Smooth muscle cell (in vitro differentiated cells): ENCODE measurements around the gene AUNIP. TPM values are rescaled to one million over a fixed set of nuclear protein-coding genes. Genes with fewer than 3 reads are reported as not detected.

Experiments used
- DNase-seq: peaks from one replicate; lab custom pipeline; 2025; ENCODE audit not compliant: unreplicated experiment; lab: John Stamatoyannopoulos, UW
- H2AFZ ChIP-seq: fragments of 200-600 bp; sonication (generic); 2 replicates; pipeline ENCODE4 v1.6.0; 2016; ENCODE audit warnings: antibody characterized with exemption, low read depth, mild to moderate bottlenecking
- H3F3A ChIP-seq: fragments of 200-600 bp; sonication (generic); 2 replicates; pipeline ENCODE4 v1.6.0; 2017; ENCODE audit warnings: antibody characterized with exemption, low read depth
- H3K27ac ChIP-seq: fragments of 200-600 bp; sonication (generic); 2 replicates; pipeline ENCODE4 v1.5.1; 2016; ENCODE audit warnings: low read depth, mild to moderate bottlenecking
- H3K27me3 ChIP-seq: fragments of 200-600 bp; sonication (generic); 2 replicates; pipeline ENCODE4 v1.6.1; 2016; ENCODE audit warnings: low read depth, mild to moderate bottlenecking
- H3K36me3 ChIP-seq: fragments of 200-600 bp; sonication (generic); 2 replicates; pipeline ENCODE4 v1.5.1; 2016; ENCODE audit warnings: low read depth
- H3K4me1 ChIP-seq: fragments of 200-600 bp; sonication (generic); 2 replicates; pipeline ENCODE4 v1.5.1; 2016; ENCODE audit warnings: low read depth
- H3K4me2 ChIP-seq: fragments of 200-600 bp; sonication (generic); 2 replicates; pipeline ENCODE4 v1.6.0; 2016; ENCODE audit warnings: mild to moderate bottlenecking
- H3K4me3 ChIP-seq: fragments of 200-600 bp; sonication (generic); 2 replicates; pipeline ENCODE4 v1.5.1; 2016; ENCODE audit warnings: mild to moderate bottlenecking
- H3K79me2 ChIP-seq: fragments of 200-600 bp; sonication (generic); 2 replicates; pipeline ENCODE4 v1.6.0; 2016; ENCODE audit warnings: low read depth, mild to moderate bottlenecking
- H3K9ac ChIP-seq: fragments of 200-600 bp; sonication (generic); 2 replicates; pipeline ENCODE4 v1.6.0; 2016; ENCODE audit warnings: low read depth
- H3K9me3 ChIP-seq: fragments of 200-600 bp; sonication (generic); replicated peaks from 2 replicates; pipeline ENCODE4 v1.5.1; 2016; ENCODE audit warnings: low read depth
- H4K20me1 ChIP-seq: fragments of 200-600 bp; sonication (generic); 2 replicates; pipeline ENCODE4 v1.6.0; 2016; ENCODE audit warnings: low read depth
- WGBS: methylation state at CpG from one replicate; pipeline ENCODE4 v1.1.7; 2016; ENCODE audit warnings: low lambda C conversion rate; 5-methylcytosine and 5-hydroxymethylcytosine counted together
- microRNA-seq: library from miRNA; unstranded; fragments of <30 nt; microRNA quantifications from one replicate; pipeline ENCODE4, GENCODE V29; 2016; ENCODE audit warnings: borderline number of aligned reads
- polyA plus RNA-seq: library from polyadenylated mRNA; unstranded; fragments of >200 nt; fragmentation: Nextera tagmentation; extraction: Ambion mirVana; gene quantifications from 2 replicates; pipeline ENCODE4 v1.2.1, GENCODE V29; 2016
- small RNA-seq: library from RNA; depleted of rRNA; stranded (forward); fragments of <200 nt; gene quantifications from one replicate; pipeline ENCODE3, GENCODE V24; 2014
- total RNA-seq: library from RNA; depleted of rRNA; stranded (reverse); fragments of >200 nt; gene quantifications from 2 replicates; pipeline ENCODE4 v1.2.3, GENCODE V29; 2014
- TF ChIP-seq, protein P1 (sequence below): fragments of 200-600 bp; sonication (generic); IDR thresholded peaks from 2 replicates; pipeline ENCODE4 v1.5.1; 2017; ENCODE audit warnings: borderline replicate concordance, mild to moderate bottlenecking, antibody characterized with exemption; ENCODE audit not compliant: insufficient read depth, poor library complexity, severe bottlenecking

The AUNIP gene
- total and polyA plus RNA-seq, 2 experiments from 2014 or later = 0.18 to 1.3 TPM

DNA sequence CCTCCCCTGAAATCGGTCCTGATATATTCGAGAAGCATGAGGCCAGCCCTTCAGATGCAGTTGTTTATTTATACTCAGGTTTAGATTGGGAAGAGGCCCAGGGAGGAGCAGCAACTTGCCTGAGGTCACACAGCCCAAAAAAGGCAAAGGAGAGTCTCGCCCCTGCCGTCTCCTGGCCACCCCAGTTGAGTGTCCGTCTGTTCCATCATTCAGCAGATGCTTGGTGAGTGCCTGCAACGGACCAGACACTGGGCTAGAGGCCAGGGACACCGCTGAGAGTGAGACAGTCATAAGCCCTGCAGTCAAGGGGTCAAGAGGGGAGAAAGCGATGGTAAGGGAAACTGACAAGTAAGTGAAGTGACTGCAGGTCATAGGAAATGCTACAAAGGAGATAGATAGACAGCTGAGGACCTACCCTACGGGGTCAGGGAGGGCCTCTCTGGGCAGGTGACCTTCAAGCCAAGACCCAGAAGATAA lies 74.6 kb downstream of the AUNIP start:
- Histone ChIP-seq H4K20me1 (no peaks in the 10 kb centered on the region), H3K36me3 (no peaks in the 10 kb centered on the region), H3K4me1 (no peaks in the 10 kb centered on the region), H2AFZ (no peak overlapping the region), H3K79me2 (no peaks in the 10 kb centered on the region), H3K9ac (no peak overlapping the region), H3K4me3 (no peak overlapping the region), H3K9me3 (no peaks in the 10 kb centered on the region), H3K27ac (no peak overlapping the region), H3K4me2 (no peak overlapping the region), H3F3A (no peaks in the 10 kb centered on the region), H3K27me3 (no peaks in the 10 kb centered on the region)
- TF ChIP-seq, protein P1, sequence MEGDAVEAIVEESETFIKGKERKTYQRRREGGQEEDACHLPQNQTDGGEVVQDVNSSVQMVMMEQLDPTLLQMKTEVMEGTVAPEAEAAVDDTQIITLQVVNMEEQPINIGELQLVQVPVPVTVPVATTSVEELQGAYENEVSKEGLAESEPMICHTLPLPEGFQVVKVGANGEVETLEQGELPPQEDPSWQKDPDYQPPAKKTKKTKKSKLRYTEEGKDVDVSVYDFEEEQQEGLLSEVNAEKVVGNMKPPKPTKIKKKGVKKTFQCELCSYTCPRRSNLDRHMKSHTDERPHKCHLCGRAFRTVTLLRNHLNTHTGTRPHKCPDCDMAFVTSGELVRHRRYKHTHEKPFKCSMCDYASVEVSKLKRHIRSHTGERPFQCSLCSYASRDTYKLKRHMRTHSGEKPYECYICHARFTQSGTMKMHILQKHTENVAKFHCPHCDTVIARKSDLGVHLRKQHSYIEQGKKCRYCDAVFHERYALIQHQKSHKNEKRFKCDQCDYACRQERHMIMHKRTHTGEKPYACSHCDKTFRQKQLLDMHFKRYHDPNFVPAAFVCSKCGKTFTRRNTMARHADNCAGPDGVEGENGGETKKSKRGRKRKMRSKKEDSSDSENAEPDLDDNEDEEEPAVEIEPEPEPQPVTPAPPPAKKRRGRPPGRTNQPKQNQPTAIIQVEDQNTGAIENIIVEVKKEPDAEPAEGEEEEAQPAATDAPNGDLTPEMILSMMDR = no peak
- no peak for DNase-seq
- whole genome bisulfite sequencing = 68% methylated on average over 9 of the region's 9 CpGs

Small RNA genes lying within 50 kb of the gene (microRNA-seq; reads per million reads assigned to microRNA genes)
- not detected for gene MIR3917

Small RNA genes lying within 50 kb of the gene (small RNA-seq; reads per million reads assigned to genes)
- gene AL033528.1 (not detected), gene RF00019 (not detected), gene SNRPFP2 (not detected)

Other genes starting within 250 kb of the AUNIP start
- 5.0 and 10.5 TPM in 2 replicates for gene MAN1C1, start 242.7 kb downstream of the AUNIP start, total RNA-seq
- 4.2 and 4.4 TPM in 2 replicates for gene MAN1C1, start 242.7 kb downstream of the AUNIP start, polyA plus RNA-seq
- 26.6 and 32.6 TPM in 2 replicates for gene SELENON, start 59.3 kb downstream of the AUNIP start, total RNA-seq
- gene SELENON, start 59.3 kb downstream of the AUNIP start, polyA plus RNA-seq = 48.9 and 62.9 TPM in 2 replicates
- gene MTFR1L, start 39.5 kb downstream of the AUNIP start, total RNA-seq = 39.9 and 47.2 TPM in 2 replicates
- gene MTFR1L, start 39.5 kb downstream of the AUNIP start, polyA plus RNA-seq = 63.9 and 71.2 TPM in 2 replicates
- gene PAQR7, start 16.3 kb upstream of the AUNIP start, total RNA-seq = 8.8 and 10.0 TPM in 2 replicates
- 2.9 and 3.7 TPM in 2 replicates for gene PAQR7, start 16.3 kb upstream of the AUNIP start, polyA plus RNA-seq
- gene STMN1, start 47.0 kb upstream of the AUNIP start, total RNA-seq = 112 and 115 TPM in 2 replicates
- gene STMN1, start 47.0 kb upstream of the AUNIP start, polyA plus RNA-seq = 309 and 331 TPM in 2 replicates
- 9.2 and 9.4 TPM in 2 replicates for gene PAFAH2, start 138.6 kb upstream of the AUNIP start, total RNA-seq
- gene PAFAH2, start 138.6 kb upstream of the AUNIP start, polyA plus RNA-seq = 9.6 and 13.2 TPM in 2 replicates
- 11.2 and 14.1 TPM in 2 replicates for gene EXTL1, start 162.3 kb upstream of the AUNIP start, total RNA-seq
- gene EXTL1, start 162.3 kb upstream of the AUNIP start, polyA plus RNA-seq = 9.2 and 25.8 TPM in 2 replicates
- gene SLC30A2, start 186.7 kb upstream of the AUNIP start, total RNA-seq = 0.27 TPM in 1 of 2 replicates, not detected in the other
- gene SLC30A2, start 186.7 kb upstream of the AUNIP start, polyA plus RNA-seq = 0.53 and 0.56 TPM in 2 replicates
- not detected in 2 replicates for gene TRIM63, start 208.2 kb upstream of the AUNIP start, total RNA-seq
- gene TRIM63, start 208.2 kb upstream of the AUNIP start, polyA plus RNA-seq = 0.14 and 0.97 TPM in 2 replicates